ENCODE measurements around the gene DOHH.
A peak's percentile ranks its signal among the peaks of the same experiment; 100 is the strongest.

Gene DOHH

GRCh38 chr19:3476830-3477229 is 23.6 kb downstream of the DOHH start:
- Histone ChIP-seq H3K36me3 (ENCODE audit: insufficient read depth, low read length) (peaks cover 9% of the 10 kb centered on the region; the same call in 1 of the 2 replicates), H3K9me2 (replicated peaks; ENCODE audit: low read depth, low read length) (peaks cover 8% of the 10 kb centered on the region; the same call in 1 of the 2 replicates), H3F3A (ENCODE audit: low read depth) (no peaks in the 10 kb centered on the region), H3K79me2 (ENCODE audit: insufficient read depth, low read length) (peaks cover 69% of the 10 kb centered on the region), H2AFZ (ENCODE audit: low read length) (no peak overlapping the region), H3K4me3 (ENCODE audit: low read length, poor library complexity, severe bottlenecking) (peak overlapping the region; percentile 91), H4K20me1 (ENCODE audit: insufficient read depth, low read length, poor library complexity, severe bottlenecking) (peaks cover 16% of the 10 kb centered on the region), H3K4me2 (ENCODE audit: low read depth, low read length, poor library complexity, severe bottlenecking) (peak overlapping the region; percentile 94), H3K9ac (ENCODE audit: low read depth, low read length, poor library complexity, severe bottlenecking) (no peak overlapping the region), H3K4me1 (ENCODE audit: insufficient read depth, low read length, poor library complexity, severe bottlenecking) (peaks cover 54% of the 10 kb centered on the region), H3K27me3 (ENCODE audit: insufficient read depth, low read length, poor library complexity, severe bottlenecking) (no peaks in the 10 kb centered on the region), H3K9me3 (ENCODE audit: insufficient read depth, low read depth, low read length) (no peaks in the 10 kb centered on the region)
- no peak for TF ChIP-seq CTCF (conservative IDR thresholded peaks at IDR 0.05; ENCODE audit: low read length)
- TF ChIP-seq EZH2phosphoT487 (IDR thresholded peaks at IDR 0.05; ENCODE audit: borderline replicate concordance) = no peak

GRCh38 chr19:3475449-3475848 is 25.0 kb downstream of the DOHH start:
- no peak overlapping the region for H3K9ac ChIP-seq (ENCODE audit: low read depth, low read length, poor library complexity, severe bottlenecking)
- H3K79me2 ChIP-seq (ENCODE audit: insufficient read depth, low read length) = peaks cover 62% of the 10 kb centered on the region
- no peaks in the 10 kb centered on the region for H3F3A ChIP-seq (ENCODE audit: low read depth)
- H3K4me1 ChIP-seq (ENCODE audit: insufficient read depth, low read length, poor library complexity, severe bottlenecking) = peaks cover 46% of the 10 kb centered on the region
- H3K36me3 ChIP-seq (ENCODE audit: insufficient read depth, low read length) = peaks cover 9% of the 10 kb centered on the region; the same call in 1 of the 2 replicates
- H3K4me2 ChIP-seq (ENCODE audit: low read depth, low read length, poor library complexity, severe bottlenecking) = peak overlapping the region; percentile 94
- no peaks in the 10 kb centered on the region for H3K27me3 ChIP-seq (ENCODE audit: insufficient read depth, low read length, poor library complexity, severe bottlenecking)
- peaks cover 8% of the 10 kb centered on the region; the same call in 1 of the 2 replicates for H3K9me2 ChIP-seq (replicated peaks; ENCODE audit: low read depth, low read length)
- peak overlapping the region; percentile 45 for H3K4me3 ChIP-seq (ENCODE audit: low read length, poor library complexity, severe bottlenecking)
- H2AFZ ChIP-seq (ENCODE audit: low read length) = no peak overlapping the region
- TF ChIP-seq CTCF (conservative IDR thresholded peaks at IDR 0.05; ENCODE audit: low read length) (no peak), EZH2phosphoT487 (IDR thresholded peaks at IDR 0.05; ENCODE audit: borderline replicate concordance) (no peak)
- no peaks in the 10 kb centered on the region for H3K9me3 ChIP-seq (ENCODE audit: insufficient read depth, low read depth, low read length)
- peaks cover 16% of the 10 kb centered on the region for H4K20me1 ChIP-seq (ENCODE audit: insufficient read depth, low read length, poor library complexity, severe bottlenecking)

- Histone ChIP-seq H3K4me1 (ENCODE audit: insufficient read depth, low read length, poor library complexity, severe bottlenecking) (peaks cover 37% of the 10 kb centered on the region), H3K79me2 (ENCODE audit: insufficient read depth, low read length) (peaks cover 56% of the 10 kb centered on the region), H3K36me3 (ENCODE audit: insufficient read depth, low read length) (peaks cover 9% of the 10 kb centered on the region; the same call in 1 of the 2 replicates), H3K9ac (ENCODE audit: low read depth, low read length, poor library complexity, severe bottlenecking) (peak overlapping the region; percentile 8), H3K27me3 (ENCODE audit: insufficient read depth, low read length, poor library complexity, severe bottlenecking) (no peaks in the 10 kb centered on the region), H3K9me3 (ENCODE audit: insufficient read depth, low read depth, low read length) (no peaks in the 10 kb centered on the region), H3K4me3 (ENCODE audit: low read length, poor library complexity, severe bottlenecking) (peak overlapping the region; percentile 45), H3F3A (ENCODE audit: low read depth) (no peaks in the 10 kb centered on the region), H4K20me1 (ENCODE audit: insufficient read depth, low read length, poor library complexity, severe bottlenecking) (peaks cover 16% of the 10 kb centered on the region), H3K4me2 (ENCODE audit: low read depth, low read length, poor library complexity, severe bottlenecking) (peak overlapping the region; percentile 94), H2AFZ (ENCODE audit: low read length) (no peak overlapping the region), H3K9me2 (replicated peaks; ENCODE audit: low read depth, low read length) (peaks cover 8% of the 10 kb centered on the region; the same call in 1 of the 2 replicates)
- no peak for TF ChIP-seq EZH2phosphoT487 (IDR thresholded peaks at IDR 0.05; ENCODE audit: borderline replicate concordance)
- TF ChIP-seq CTCF (conservative IDR thresholded peaks at IDR 0.05; ENCODE audit: low read length) = no peak
Measured at GRCh38 chr19:3474614-3475013, 25.9 kb downstream of the DOHH start.
